Measurements from ENCODE around the gene TMEM204.

DNA sequence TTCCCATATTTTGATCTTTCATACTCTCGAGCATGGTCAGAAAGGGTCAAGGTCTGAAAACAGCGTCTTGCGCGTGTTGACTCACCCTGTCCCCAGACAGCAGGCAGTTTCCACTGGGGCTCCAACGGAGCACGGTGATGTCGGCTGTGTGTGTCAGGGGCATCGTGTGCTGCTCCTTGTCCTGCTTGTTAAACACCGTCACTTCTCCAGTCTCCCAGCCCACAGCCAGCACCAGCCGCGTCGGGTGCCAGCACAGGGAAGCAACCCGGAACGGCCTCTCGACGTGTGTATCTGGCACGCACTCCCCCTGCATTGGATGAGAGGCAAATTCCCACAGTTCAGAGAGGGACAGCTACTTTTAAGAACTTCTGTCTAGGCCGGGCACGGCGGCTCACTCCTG lies 68.8 kb downstream of the TMEM204 start:
- TF ChIP-seq, protein P1, sequence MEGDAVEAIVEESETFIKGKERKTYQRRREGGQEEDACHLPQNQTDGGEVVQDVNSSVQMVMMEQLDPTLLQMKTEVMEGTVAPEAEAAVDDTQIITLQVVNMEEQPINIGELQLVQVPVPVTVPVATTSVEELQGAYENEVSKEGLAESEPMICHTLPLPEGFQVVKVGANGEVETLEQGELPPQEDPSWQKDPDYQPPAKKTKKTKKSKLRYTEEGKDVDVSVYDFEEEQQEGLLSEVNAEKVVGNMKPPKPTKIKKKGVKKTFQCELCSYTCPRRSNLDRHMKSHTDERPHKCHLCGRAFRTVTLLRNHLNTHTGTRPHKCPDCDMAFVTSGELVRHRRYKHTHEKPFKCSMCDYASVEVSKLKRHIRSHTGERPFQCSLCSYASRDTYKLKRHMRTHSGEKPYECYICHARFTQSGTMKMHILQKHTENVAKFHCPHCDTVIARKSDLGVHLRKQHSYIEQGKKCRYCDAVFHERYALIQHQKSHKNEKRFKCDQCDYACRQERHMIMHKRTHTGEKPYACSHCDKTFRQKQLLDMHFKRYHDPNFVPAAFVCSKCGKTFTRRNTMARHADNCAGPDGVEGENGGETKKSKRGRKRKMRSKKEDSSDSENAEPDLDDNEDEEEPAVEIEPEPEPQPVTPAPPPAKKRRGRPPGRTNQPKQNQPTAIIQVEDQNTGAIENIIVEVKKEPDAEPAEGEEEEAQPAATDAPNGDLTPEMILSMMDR (IDR thresholded peaks at IDR 0.05), result no peak
- TF ChIP-seq POLR2A (IDR thresholded peaks at IDR 0.05), result no peak

Measured in thyroid gland (tissue), 4 donors.